Measurements from ENCODE around the gene GRM4.

The GRM4 gene

DNA sequence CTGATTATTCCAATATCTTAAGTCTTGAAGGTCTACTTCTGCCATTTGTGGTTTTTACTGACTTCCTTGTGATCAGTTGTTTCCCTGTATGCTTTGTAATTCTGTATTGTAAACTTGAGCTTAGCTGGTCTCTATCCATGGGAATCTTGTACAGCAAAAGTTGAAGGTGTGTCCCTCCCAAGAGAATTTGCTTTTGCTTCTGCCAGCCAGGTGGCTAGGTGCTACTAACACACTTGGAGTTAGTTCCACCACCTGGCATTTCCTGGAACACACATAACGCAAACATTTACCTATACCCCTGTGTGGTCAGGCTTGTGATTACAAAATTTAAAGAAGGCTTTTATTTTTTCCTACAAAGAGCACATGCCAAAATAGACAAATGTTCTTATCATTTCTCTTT is 141.2 kb downstream of the GRM4 start:
- no peaks in the 10 kb centered on the region for H3K36me3 ChIP-seq
- H3K27ac ChIP-seq: no peak overlapping the region
- H3K27me3 ChIP-seq (ENCODE audit: insufficient read depth, low read depth, severe bottlenecking): no peaks in the 10 kb centered on the region
- DNase-seq: no peak
- TF ChIP-seq, protein P1, sequence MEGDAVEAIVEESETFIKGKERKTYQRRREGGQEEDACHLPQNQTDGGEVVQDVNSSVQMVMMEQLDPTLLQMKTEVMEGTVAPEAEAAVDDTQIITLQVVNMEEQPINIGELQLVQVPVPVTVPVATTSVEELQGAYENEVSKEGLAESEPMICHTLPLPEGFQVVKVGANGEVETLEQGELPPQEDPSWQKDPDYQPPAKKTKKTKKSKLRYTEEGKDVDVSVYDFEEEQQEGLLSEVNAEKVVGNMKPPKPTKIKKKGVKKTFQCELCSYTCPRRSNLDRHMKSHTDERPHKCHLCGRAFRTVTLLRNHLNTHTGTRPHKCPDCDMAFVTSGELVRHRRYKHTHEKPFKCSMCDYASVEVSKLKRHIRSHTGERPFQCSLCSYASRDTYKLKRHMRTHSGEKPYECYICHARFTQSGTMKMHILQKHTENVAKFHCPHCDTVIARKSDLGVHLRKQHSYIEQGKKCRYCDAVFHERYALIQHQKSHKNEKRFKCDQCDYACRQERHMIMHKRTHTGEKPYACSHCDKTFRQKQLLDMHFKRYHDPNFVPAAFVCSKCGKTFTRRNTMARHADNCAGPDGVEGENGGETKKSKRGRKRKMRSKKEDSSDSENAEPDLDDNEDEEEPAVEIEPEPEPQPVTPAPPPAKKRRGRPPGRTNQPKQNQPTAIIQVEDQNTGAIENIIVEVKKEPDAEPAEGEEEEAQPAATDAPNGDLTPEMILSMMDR (IDR thresholded peaks at IDR 0.05; ENCODE audit: low read depth, low read length): no peak
- H3K4me3 ChIP-seq (ENCODE audit: low read depth, low read length): no peak overlapping the region
- peaks cover 15% of the 10 kb centered on the region for H3K9me3 ChIP-seq (ENCODE audit: severe bottlenecking)

GRCh38 chr6:34003962-34004361 is 141.9 kb downstream of the GRM4 start:
- H3K4me3 ChIP-seq (ENCODE audit: low read depth, low read length): no peak overlapping the region
- TF ChIP-seq, protein P1 (IDR thresholded peaks at IDR 0.05; ENCODE audit: low read depth, low read length): no peak
- peaks cover 15% of the 10 kb centered on the region for H3K9me3 ChIP-seq (ENCODE audit: severe bottlenecking)
- no peaks in the 10 kb centered on the region for H3K36me3 ChIP-seq
- DNase-seq: no peak
- no peaks in the 10 kb centered on the region for H3K27me3 ChIP-seq (ENCODE audit: insufficient read depth, low read depth, severe bottlenecking)
- no peak overlapping the region for H3K27ac ChIP-seq

- no peak overlapping the region for H3K27ac ChIP-seq
- peaks cover 7% of the 10 kb centered on the region for H3K9me3 ChIP-seq (ENCODE audit: severe bottlenecking)
- no peaks in the 10 kb centered on the region for H3K27me3 ChIP-seq (ENCODE audit: insufficient read depth, low read depth, severe bottlenecking)
- TF ChIP-seq, protein P1 (IDR thresholded peaks at IDR 0.05; ENCODE audit: low read depth, low read length): no peak
- no peak for DNase-seq
- H3K4me3 ChIP-seq (ENCODE audit: low read depth, low read length): no peak overlapping the region
- H3K36me3 ChIP-seq: no peaks in the 10 kb centered on the region
Measured at GRCh38 chr6:34001706-34002621, 143.9 kb downstream of the GRM4 start.

DNA sequence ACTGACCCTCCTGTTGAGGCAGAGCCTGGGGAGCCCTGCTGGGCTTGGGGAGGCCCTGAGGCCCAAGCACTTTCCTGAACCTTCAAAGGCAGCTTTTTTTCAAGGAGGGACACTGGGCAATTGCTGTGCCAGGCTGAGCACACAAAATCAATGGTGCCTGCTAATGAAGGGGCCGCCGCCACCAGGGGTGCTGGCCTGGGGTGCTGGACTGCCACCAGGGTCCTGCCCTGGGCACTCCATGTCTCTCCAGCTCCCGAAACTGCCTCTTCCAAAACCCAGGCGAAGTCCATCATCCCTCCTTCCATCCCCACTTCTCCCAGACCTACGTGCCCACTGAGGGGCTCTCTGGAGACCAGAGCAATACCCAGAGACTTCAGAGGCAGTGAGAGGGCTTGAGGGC is 145.6 kb downstream of the GRM4 start:
- peaks cover 7% of the 10 kb centered on the region for H3K9me3 ChIP-seq (ENCODE audit: severe bottlenecking)
- no peak overlapping the region for H3K27ac ChIP-seq
- TF ChIP-seq, protein P1 (IDR thresholded peaks at IDR 0.05; ENCODE audit: low read depth, low read length): no peak
- DNase-seq: no peak
- H3K27me3 ChIP-seq (ENCODE audit: insufficient read depth, low read depth, severe bottlenecking): no peaks in the 10 kb centered on the region
- no peaks in the 10 kb centered on the region for H3K36me3 ChIP-seq
- no peak overlapping the region for H3K4me3 ChIP-seq (ENCODE audit: low read depth, low read length)

- peaks cover 7% of the 10 kb centered on the region for H3K9me3 ChIP-seq (ENCODE audit: severe bottlenecking)
- TF ChIP-seq, protein P1 (IDR thresholded peaks at IDR 0.05; ENCODE audit: low read depth, low read length): no peak
- no peak for DNase-seq
- H3K27ac ChIP-seq: no peak overlapping the region
- no peak overlapping the region for H3K4me3 ChIP-seq (ENCODE audit: low read depth, low read length)
- no peaks in the 10 kb centered on the region for H3K36me3 ChIP-seq
- no peaks in the 10 kb centered on the region for H3K27me3 ChIP-seq (ENCODE audit: insufficient read depth, low read depth, severe bottlenecking)
Measured at GRCh38 chr6:33999567-33999966, 146.3 kb downstream of the GRM4 start.
